Measurements from ENCODE around the gene PRPSAP1. TPM values are rescaled to one million over a fixed set of nuclear protein-coding genes. Genes with fewer than 3 reads are reported as not detected.

The PRPSAP1 gene
- total RNA-seq, 1 donor from 2014 or later: 68.5 TPM

- TF ChIP-seq CTCF (IDR thresholded peaks at IDR 0.05; ENCODE audit: partially characterized antibody, unreplicated experiment): no peak
- DNase-seq: no peak
- H3K36me3 Mint-ChIP-seq (ENCODE audit: unreplicated experiment): no peaks in the 10 kb centered on the region
- H3K4me1 Mint-ChIP-seq (ENCODE audit: low read depth, unreplicated experiment): peaks cover 2% of the 10 kb centered on the region
- no peak overlapping the region for H3K27ac Mint-ChIP-seq (ENCODE audit: unreplicated experiment)
- no peaks in the 10 kb centered on the region for H3K27me3 Mint-ChIP-seq (ENCODE audit: unreplicated experiment)
- no peak overlapping the region for H3K4me3 Mint-ChIP-seq (ENCODE audit: unreplicated experiment)
- no peaks in the 10 kb centered on the region for H3K9me3 Mint-ChIP-seq (ENCODE audit: unreplicated experiment)
These were observed 19.8 kb downstream of the PRPSAP1 start for GRCh38 chr17:76333673-76334505.

- Mint-ChIP-seq H3K4me3 (ENCODE audit: unreplicated experiment) (no peak overlapping the region), H3K27me3 (ENCODE audit: unreplicated experiment) (no peaks in the 10 kb centered on the region), H3K36me3 (ENCODE audit: unreplicated experiment) (no peaks in the 10 kb centered on the region), H3K9me3 (ENCODE audit: unreplicated experiment) (no peaks in the 10 kb centered on the region), H3K27ac (ENCODE audit: unreplicated experiment) (no peak overlapping the region), H3K4me1 (ENCODE audit: low read depth, unreplicated experiment) (peaks cover 2% of the 10 kb centered on the region)
- DNase-seq: no peak
- TF ChIP-seq CTCF (IDR thresholded peaks at IDR 0.05; ENCODE audit: partially characterized antibody, unreplicated experiment): no peak
These were observed 22.6 kb downstream of the PRPSAP1 start for GRCh38 chr17:76331083-76331482.

GRCh38 chr17:76329664-76330063 is 24.1 kb downstream of the PRPSAP1 start:
- Mint-ChIP-seq H3K4me1 (ENCODE audit: low read depth, unreplicated experiment) (peaks cover 2% of the 10 kb centered on the region), H3K27ac (ENCODE audit: unreplicated experiment) (no peak overlapping the region), H3K9me3 (ENCODE audit: unreplicated experiment) (no peaks in the 10 kb centered on the region), H3K27me3 (ENCODE audit: unreplicated experiment) (no peaks in the 10 kb centered on the region), H3K36me3 (ENCODE audit: unreplicated experiment) (no peaks in the 10 kb centered on the region), H3K4me3 (ENCODE audit: unreplicated experiment) (no peak overlapping the region)
- no peak for DNase-seq
- no peak for TF ChIP-seq CTCF (IDR thresholded peaks at IDR 0.05; ENCODE audit: partially characterized antibody, unreplicated experiment)

GRCh38 chr17:76327696-76328095 is 26.0 kb downstream of the PRPSAP1 start:
- TF ChIP-seq CTCF (IDR thresholded peaks at IDR 0.05; ENCODE audit: partially characterized antibody, unreplicated experiment): no peak
- DNase-seq: no peak
- no peak overlapping the region for H3K27ac Mint-ChIP-seq (ENCODE audit: unreplicated experiment)
- no peaks in the 10 kb centered on the region for H3K9me3 Mint-ChIP-seq (ENCODE audit: unreplicated experiment)
- H3K4me1 Mint-ChIP-seq (ENCODE audit: low read depth, unreplicated experiment): no peaks in the 10 kb centered on the region
- no peak overlapping the region for H3K4me3 Mint-ChIP-seq (ENCODE audit: unreplicated experiment)
- no peaks in the 10 kb centered on the region for H3K27me3 Mint-ChIP-seq (ENCODE audit: unreplicated experiment)
- no peaks in the 10 kb centered on the region for H3K36me3 Mint-ChIP-seq (ENCODE audit: unreplicated experiment)

GRCh38 chr17:76326306-76326705 is 27.4 kb downstream of the PRPSAP1 start:
- H3K27ac Mint-ChIP-seq (ENCODE audit: unreplicated experiment): no peak overlapping the region
- no peaks in the 10 kb centered on the region for H3K9me3 Mint-ChIP-seq (ENCODE audit: unreplicated experiment)
- H3K4me3 Mint-ChIP-seq (ENCODE audit: unreplicated experiment): no peak overlapping the region
- no peak for DNase-seq
- no peaks in the 10 kb centered on the region for H3K36me3 Mint-ChIP-seq (ENCODE audit: unreplicated experiment)
- no peak for TF ChIP-seq CTCF (IDR thresholded peaks at IDR 0.05; ENCODE audit: partially characterized antibody, unreplicated experiment)
- no peaks in the 10 kb centered on the region for H3K4me1 Mint-ChIP-seq (ENCODE audit: low read depth, unreplicated experiment)
- no peaks in the 10 kb centered on the region for H3K27me3 Mint-ChIP-seq (ENCODE audit: unreplicated experiment)
